HEK293 (cell line): ENCODE results near the gene JPH2.

Source experiments
- EGR2 ChIP-seq: fragments of 450-650 bp; formaldehyde crosslinking; IDR thresholded peaks from 2 replicates; pipeline ENCODE4 v1.5.1; 2016; ENCODE audit warnings: low read depth, missing biosample characterization, missing genetic modification characterization
- FEZF1 ChIP-seq: fragments of 450-650 bp; formaldehyde crosslinking; IDR thresholded peaks from 2 replicates; pipeline ENCODE4 v1.5.1; 2016; ENCODE audit warnings: missing biosample characterization, missing genetic modification characterization
- IKZF3 ChIP-seq: fragments of 450-650 bp; IDR thresholded peaks from 2 replicates; pipeline ENCODE4 v1.5.0; 2018; ENCODE audit warnings: missing biosample characterization, mild to moderate bottlenecking, missing genetic modification characterization, moderate library complexity
- INSM2 ChIP-seq: fragments of 450-650 bp; formaldehyde crosslinking; IDR thresholded peaks from 2 replicates; pipeline ENCODE4 v1.5.1; 2016; ENCODE audit warnings: missing biosample characterization, missing genetic modification characterization
- KLF17 ChIP-seq: fragments of 450-650 bp; formaldehyde crosslinking; IDR thresholded peaks from 2 replicates; pipeline ENCODE4 v1.5.1; 2016; ENCODE audit warnings: missing biosample characterization, missing genetic modification characterization
- SALL2 ChIP-seq: fragments of 450-650 bp; formaldehyde crosslinking; IDR thresholded peaks from 2 replicates; pipeline ENCODE4 v1.5.0; 2017; ENCODE audit warnings: missing biosample characterization, mild to moderate bottlenecking, missing genetic modification characterization, borderline replicate concordance
- SCRT2 ChIP-seq: fragments of 450-650 bp; formaldehyde crosslinking; IDR thresholded peaks from 2 replicates; pipeline ENCODE4 v1.5.1; 2016; ENCODE audit warnings: missing biosample characterization, missing genetic modification characterization
- SP2 ChIP-seq: fragments of 450-650 bp; formaldehyde crosslinking; IDR thresholded peaks from 2 replicates; pipeline ENCODE4 v1.5.1; 2016; ENCODE audit warnings: missing biosample characterization, missing genetic modification characterization
- SP7 ChIP-seq: fragments of 450-650 bp; formaldehyde crosslinking; IDR thresholded peaks from 2 replicates; pipeline ENCODE4 v1.5.1; 2016; ENCODE audit warnings: missing biosample characterization, missing genetic modification characterization
- YY1 ChIP-seq: fragments of 450-650 bp; formaldehyde crosslinking; IDR thresholded peaks from 2 replicates; pipeline ENCODE4 v1.5.1; 2018; ENCODE audit warnings: missing biosample characterization, missing genetic modification characterization
- ZBTB20 ChIP-seq: fragments of 450-650 bp; formaldehyde crosslinking; IDR thresholded peaks from 2 replicates; pipeline ENCODE4 v1.5.1; 2016; ENCODE audit warnings: missing biosample characterization, missing genetic modification characterization
- ZBTB21 ChIP-seq: fragments of 450-650 bp; formaldehyde crosslinking; IDR thresholded peaks from 2 replicates; pipeline ENCODE4 v1.5.1; 2017; ENCODE audit warnings: missing biosample characterization, missing genetic modification characterization
- ZBTB8A ChIP-seq: fragments of 450-650 bp; formaldehyde crosslinking; IDR thresholded peaks from 2 replicates; pipeline ENCODE4 v1.5.1; 2016; ENCODE audit warnings: missing biosample characterization, missing genetic modification characterization
- ZEB2 ChIP-seq: fragments of 450-650 bp; formaldehyde crosslinking; IDR thresholded peaks from 2 replicates; pipeline ENCODE4 v1.5.1; 2016; ENCODE audit warnings: missing biosample characterization, missing genetic modification characterization
- ZFP41 ChIP-seq: fragments of 450-650 bp; formaldehyde crosslinking; IDR thresholded peaks from 2 replicates; pipeline ENCODE4 v1.5.1; 2016; ENCODE audit warnings: missing biosample characterization, missing genetic modification characterization, borderline replicate concordance
- ZNF10 ChIP-seq: fragments of 450-650 bp; formaldehyde crosslinking; IDR thresholded peaks from 2 replicates; pipeline ENCODE4 v1.5.1; 2017; ENCODE audit warnings: missing biosample characterization, missing genetic modification characterization
- ZNF114 ChIP-seq: fragments of 450-650 bp; formaldehyde crosslinking; IDR thresholded peaks from 2 replicates; pipeline ENCODE4 v1.5.0; 2017; ENCODE audit warnings: missing biosample characterization, missing genetic modification characterization
- ZNF174 ChIP-seq: fragments of 450-650 bp; formaldehyde crosslinking; IDR thresholded peaks from 2 replicates; pipeline ENCODE4 v1.5.0; 2017; ENCODE audit warnings: missing biosample characterization, mild to moderate bottlenecking, missing genetic modification characterization
- ZNF239 ChIP-seq: fragments of 450-650 bp; formaldehyde crosslinking; IDR thresholded peaks from 2 replicates; pipeline ENCODE4 v1.5.1; 2016; ENCODE audit warnings: missing biosample characterization, missing genetic modification characterization
- ZNF391 ChIP-seq: fragments of 450-650 bp; formaldehyde crosslinking; IDR thresholded peaks from 2 replicates; pipeline ENCODE4 v1.5.1; 2016; ENCODE audit warnings: low read depth, missing biosample characterization, missing genetic modification characterization, borderline replicate concordance
- ZNF416 ChIP-seq: fragments of 450-650 bp; formaldehyde crosslinking; IDR thresholded peaks from 2 replicates; pipeline ENCODE4 v1.5.1; 2016; ENCODE audit warnings: missing biosample characterization, missing genetic modification characterization
- ZNF433 ChIP-seq: fragments of 450-650 bp; formaldehyde crosslinking; IDR thresholded peaks from 2 replicates; pipeline ENCODE4 v1.5.1; 2016; ENCODE audit warnings: missing biosample characterization, missing genetic modification characterization, low read depth
- ZNF473 ChIP-seq: fragments of 450-650 bp; formaldehyde crosslinking; IDR thresholded peaks from 2 replicates; pipeline ENCODE4 v1.5.1; 2017; ENCODE audit warnings: missing biosample characterization, missing genetic modification characterization
- ZNF488 ChIP-seq: fragments of 450-650 bp; formaldehyde crosslinking; IDR thresholded peaks from 2 replicates; pipeline ENCODE4 v1.5.1; 2016; ENCODE audit warnings: missing biosample characterization, missing genetic modification characterization
- ZNF521 ChIP-seq: fragments of 450-650 bp; formaldehyde crosslinking; IDR thresholded peaks from 2 replicates; pipeline ENCODE4 v1.5.1; 2017; ENCODE audit warnings: missing biosample characterization, mild to moderate bottlenecking, missing genetic modification characterization
- ZNF558 ChIP-seq: fragments of 450-650 bp; formaldehyde crosslinking; IDR thresholded peaks from 2 replicates; pipeline ENCODE4 v1.5.1; 2016; ENCODE audit warnings: missing biosample characterization, missing genetic modification characterization
- ZNF610 ChIP-seq: fragments of 450-650 bp; formaldehyde crosslinking; IDR thresholded peaks from 2 replicates; pipeline ENCODE4 v1.5.1; 2016; ENCODE audit warnings: missing biosample characterization, missing genetic modification characterization, borderline replicate concordance
- ZNF621 ChIP-seq: fragments of 450-650 bp; formaldehyde crosslinking; IDR thresholded peaks from 2 replicates; pipeline ENCODE4 v1.5.1; 2017; ENCODE audit warnings: missing biosample characterization, missing genetic modification characterization
- ZNF629 ChIP-seq: fragments of 450-650 bp; formaldehyde crosslinking; IDR thresholded peaks from 2 replicates; pipeline ENCODE4 v1.5.1; 2017; ENCODE audit warnings: missing biosample characterization, missing genetic modification characterization
- ZNF639 ChIP-seq: fragments of 450-650 bp; formaldehyde crosslinking; IDR thresholded peaks from 2 replicates; pipeline ENCODE4 v1.5.1; 2016; ENCODE audit warnings: missing biosample characterization, missing genetic modification characterization
- ZNF645 ChIP-seq: fragments of 450-650 bp; formaldehyde crosslinking; IDR thresholded peaks from 2 replicates; pipeline ENCODE4; 2016; ENCODE audit warnings: missing biosample characterization, missing genetic modification characterization
- ZNF677 ChIP-seq: fragments of 450-650 bp; IDR thresholded peaks from 2 replicates; pipeline ENCODE4 v1.5.0; 2018; ENCODE audit warnings: missing biosample characterization, mild to moderate bottlenecking, missing genetic modification characterization, moderate library complexity
- ZNF785 ChIP-seq: fragments of 450-650 bp; formaldehyde crosslinking; IDR thresholded peaks from 2 replicates; pipeline ENCODE4 v1.5.1; 2016; ENCODE audit warnings: missing biosample characterization, missing genetic modification characterization
- ZSCAN5A ChIP-seq: fragments of 450-650 bp; formaldehyde crosslinking; IDR thresholded peaks from 2 replicates; pipeline ENCODE4 v1.5.1; 2016; ENCODE audit warnings: missing biosample characterization, missing genetic modification characterization

JPH2 gene

GRCh38 chr20:44187772-44188709 lies 1.1 kb upstream of the JPH2 start (continued):
- TF ChIP-seq ZNF629 (no peak), ZNF785 (tag by site-specific recombination) (no peak), ZNF488 (tag by site-specific recombination) (0 out of 2 replicates have a peak, but pooled peaks have one; percentile 21), SP2 (no peak), IKZF3 (no peak), ZNF558 (tag by site-specific recombination) (no peak), ZBTB20 (tag by site-specific recombination) (peak; percentile 68), SCRT2 (tag by site-specific recombination) (no peak), ZNF621 (tag by site-specific recombination) (peak; percentile 57; the same call in 1 of the 2 replicates), ZNF416 (tag by site-specific recombination) (no peak), ZBTB8A (tag by site-specific recombination) (no peak), ZNF391 (no peak), FEZF1 (tag by site-specific recombination) (no peak), ZNF114 (tag by site-specific recombination) (peak; percentile 91; the same call in 1 of the 2 replicates), ZNF677 (tag by site-specific recombination) (no peak), ZEB2 (no peak), ZNF610 (tag by site-specific recombination) (no peak), KLF17 (no peak), SALL2 (tag by site-specific recombination) (no peak), SP7 (no peak; the same call in 1 of the 2 replicates), ZNF10 (tag by site-specific recombination) (no peak), ZNF639 (tag by site-specific recombination) (0 out of 2 replicates have a peak, but pooled peaks have one; percentile 43), ZNF645 (tag by site-specific recombination) (no peak), INSM2 (tag by site-specific recombination) (no peak), ZBTB21 (no peak), ZNF239 (peak; percentile 66; the same call in 1 of the 2 replicates), ZNF174 (tag by site-specific recombination) (no peak), ZNF521 (tag by site-specific recombination) (no peak), ZFP41 (no peak), YY1 (tag by site-specific recombination) (no peak), ZSCAN5A (peak; percentile 66; the same call in 1 of the 2 replicates), ZNF433 (tag by site-specific recombination) (no peak), EGR2 (tag by site-specific recombination) (no peak; the same call in 1 of the 2 replicates), ZNF473 (tag by site-specific recombination) (peak; percentile 93; the same call in 1 of the 2 replicates)
